ENCODE results near the gene TUBA8.
"Not testable (repeated sequence)": the region's sequence is repeated elsewhere in the genome, so short reads cannot be mapped to it uniquely, and the experiment has no call there.

- not testable (repeated sequence) for TF ChIP-seq CTCF (IDR thresholded peaks at IDR 0.05; ENCODE audit: low read length); EZH2 (IDR thresholded peaks at IDR 0.05; ENCODE audit: borderline replicate concordance, low read length)
Observed at GRCh38 chr22:18160641-18161040, 50.0 kb downstream of the TUBA8 start.
